Esophagus squamous epithelium (tissue), 4 donors: Measurements from ENCODE around the gene FLNB.

Experiments
- POLR2A ChIP-seq, 4 donors: fragments of 450-650 bp; IDR thresholded peaks; one replicate each; pipeline ENCODE4 v1.6.1; 2017; ENCODE audit warnings: antibody characterized with exemption in 4 of 4, mild to moderate bottlenecking in 4 of 4, moderate library complexity in 3 of 4
- TF ChIP-seq, protein P1 (sequence below), 6 experiments: fragments of 450-650 bp in 4 of 6; fragments of 200-600 bp in 2 of 6; sonication (generic) in 2 of 6; IDR thresholded peaks; one replicate each; pipeline ENCODE4 v1.5.1; 2016 to 2019; ENCODE audit warnings: antibody characterized with exemption in 6 of 6, mild to moderate bottlenecking in 4 of 6, moderate library complexity in 4 of 6

GRCh38 chr3:58085616-58086015, 77.4 kb downstream of the FLNB start:
- TF ChIP-seq, protein P1, sequence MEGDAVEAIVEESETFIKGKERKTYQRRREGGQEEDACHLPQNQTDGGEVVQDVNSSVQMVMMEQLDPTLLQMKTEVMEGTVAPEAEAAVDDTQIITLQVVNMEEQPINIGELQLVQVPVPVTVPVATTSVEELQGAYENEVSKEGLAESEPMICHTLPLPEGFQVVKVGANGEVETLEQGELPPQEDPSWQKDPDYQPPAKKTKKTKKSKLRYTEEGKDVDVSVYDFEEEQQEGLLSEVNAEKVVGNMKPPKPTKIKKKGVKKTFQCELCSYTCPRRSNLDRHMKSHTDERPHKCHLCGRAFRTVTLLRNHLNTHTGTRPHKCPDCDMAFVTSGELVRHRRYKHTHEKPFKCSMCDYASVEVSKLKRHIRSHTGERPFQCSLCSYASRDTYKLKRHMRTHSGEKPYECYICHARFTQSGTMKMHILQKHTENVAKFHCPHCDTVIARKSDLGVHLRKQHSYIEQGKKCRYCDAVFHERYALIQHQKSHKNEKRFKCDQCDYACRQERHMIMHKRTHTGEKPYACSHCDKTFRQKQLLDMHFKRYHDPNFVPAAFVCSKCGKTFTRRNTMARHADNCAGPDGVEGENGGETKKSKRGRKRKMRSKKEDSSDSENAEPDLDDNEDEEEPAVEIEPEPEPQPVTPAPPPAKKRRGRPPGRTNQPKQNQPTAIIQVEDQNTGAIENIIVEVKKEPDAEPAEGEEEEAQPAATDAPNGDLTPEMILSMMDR (IDR thresholded peaks at IDR 0.05): no peak
- no peak for TF ChIP-seq POLR2A (IDR thresholded peaks at IDR 0.05)
